Stimulated activated CD8-positive, alpha-beta memory T cell treated with anti-CD3 and anti-CD28 coated beads, Interleukin-15, amount 100 ng/mL, for 4 hours (primary cell): ENCODE measurements around the gene GPC5.
"Not testable (repeated sequence)": the region's sequence is repeated elsewhere in the genome, so short reads cannot be mapped to it uniquely, and the experiment has no call there.

Experiments used
- DNase-seq, 2 donors: peaks; one replicate each; pipeline ENCODE4 v3.0.0-alpha.2; 2020; ENCODE audit warnings: low read depth in 2 of 2

Gene GPC5

DNA sequence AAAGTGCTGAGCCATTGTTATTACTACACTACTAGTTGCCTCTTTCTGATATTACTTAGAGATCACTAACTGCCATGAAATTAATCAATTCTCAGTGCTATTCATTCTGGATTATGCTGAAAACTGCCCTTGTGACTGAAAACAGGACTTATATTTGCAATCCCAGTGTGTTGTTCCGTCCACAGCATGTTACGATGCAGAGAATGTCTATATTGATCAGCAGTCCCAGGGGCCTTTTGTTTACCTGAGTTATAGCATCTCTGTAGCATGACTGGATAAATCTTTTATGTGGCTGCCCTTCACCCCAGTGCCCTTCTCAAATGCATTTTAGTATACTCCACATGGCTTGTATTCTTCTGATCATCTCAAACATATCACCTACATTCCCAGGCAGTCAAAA, 251.0 kb downstream of the GPC5 start:
- no peak for DNase-seq

GRCh38 chr13:91652404-91653301, 254.2 kb downstream of the GPC5 start:
- no peak for DNase-seq

DNA sequence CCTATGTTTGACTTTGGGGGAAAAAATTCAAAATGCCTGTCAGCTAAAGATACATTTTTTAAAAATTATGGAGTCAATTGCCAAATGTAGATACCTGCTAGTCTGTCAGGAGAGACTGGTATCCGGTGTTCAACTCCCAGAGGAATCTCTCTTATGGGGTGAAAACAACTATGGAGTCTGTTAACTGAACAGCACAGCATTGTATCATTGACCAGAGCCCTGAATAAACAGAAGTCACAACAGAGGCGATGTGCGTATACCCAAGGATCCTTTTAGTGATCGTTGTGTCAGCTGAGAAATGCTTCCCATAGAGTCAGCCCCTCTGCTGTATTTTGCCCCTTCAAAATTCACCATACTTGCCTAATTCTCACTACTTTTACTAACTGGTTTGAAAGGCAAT, 257.3 kb downstream of the GPC5 start:
- DNase-seq = no peak

- no peak for DNase-seq
These were observed 258.9 kb downstream of the GPC5 start for GRCh38 chr13:91657283-91657682.

DNA sequence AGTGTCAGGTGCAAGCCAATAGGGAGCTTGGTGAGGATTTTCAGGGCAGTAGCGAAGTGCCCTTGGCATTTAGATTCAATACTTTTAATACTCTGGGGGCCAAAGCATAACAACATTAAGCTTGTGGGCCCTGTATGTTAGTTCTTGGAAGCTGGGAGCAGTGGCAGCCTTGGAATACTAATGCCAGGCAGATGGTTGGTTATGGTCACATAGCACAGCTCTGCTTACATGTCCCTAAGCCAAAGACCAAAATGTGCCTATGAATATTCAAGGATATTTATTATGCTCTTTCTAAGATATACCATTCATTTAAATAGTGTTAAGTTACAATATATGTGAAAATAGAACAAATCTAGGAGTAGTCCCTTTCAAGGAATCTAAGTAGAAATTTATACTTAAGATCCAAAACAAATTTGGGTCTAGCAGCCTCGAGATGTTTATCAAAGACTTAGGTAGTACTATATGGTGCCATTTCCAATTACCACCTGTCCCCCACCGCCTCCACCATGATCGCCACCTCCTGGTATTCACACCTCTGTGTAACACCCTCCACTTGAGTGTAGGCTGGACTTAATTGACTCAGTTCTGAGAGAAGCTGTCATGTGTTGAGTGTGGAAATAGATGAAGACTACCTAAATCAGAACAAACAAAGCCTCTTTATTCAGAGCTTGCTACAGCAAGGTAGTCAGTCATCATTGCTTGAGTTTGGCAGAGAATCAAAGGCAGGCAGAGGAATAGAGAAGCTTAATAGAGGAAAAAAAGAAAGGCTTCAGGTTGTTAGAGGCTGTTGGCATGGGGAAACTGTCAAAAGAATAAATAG, 261.0 kb downstream of the GPC5 start:
- DNase-seq = no peak

DNA sequence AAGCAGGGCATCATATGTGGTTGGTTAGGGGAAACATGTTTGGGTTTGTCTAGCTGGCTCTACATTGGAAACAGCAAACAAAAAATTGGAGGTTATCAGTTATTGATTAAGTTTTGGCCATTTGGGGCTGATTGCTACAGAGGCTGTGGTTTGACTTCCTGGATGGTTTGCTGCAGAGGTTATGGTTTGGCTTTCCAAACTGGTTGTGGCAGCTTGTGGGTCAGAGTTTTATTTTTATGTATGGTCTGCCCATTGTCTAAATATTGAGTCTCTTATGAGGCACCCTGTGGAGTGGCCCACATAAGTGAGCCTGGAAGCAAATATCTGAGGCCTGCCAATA, 261.6 kb downstream of the GPC5 start:
- DNase-seq = no peak

DNA sequence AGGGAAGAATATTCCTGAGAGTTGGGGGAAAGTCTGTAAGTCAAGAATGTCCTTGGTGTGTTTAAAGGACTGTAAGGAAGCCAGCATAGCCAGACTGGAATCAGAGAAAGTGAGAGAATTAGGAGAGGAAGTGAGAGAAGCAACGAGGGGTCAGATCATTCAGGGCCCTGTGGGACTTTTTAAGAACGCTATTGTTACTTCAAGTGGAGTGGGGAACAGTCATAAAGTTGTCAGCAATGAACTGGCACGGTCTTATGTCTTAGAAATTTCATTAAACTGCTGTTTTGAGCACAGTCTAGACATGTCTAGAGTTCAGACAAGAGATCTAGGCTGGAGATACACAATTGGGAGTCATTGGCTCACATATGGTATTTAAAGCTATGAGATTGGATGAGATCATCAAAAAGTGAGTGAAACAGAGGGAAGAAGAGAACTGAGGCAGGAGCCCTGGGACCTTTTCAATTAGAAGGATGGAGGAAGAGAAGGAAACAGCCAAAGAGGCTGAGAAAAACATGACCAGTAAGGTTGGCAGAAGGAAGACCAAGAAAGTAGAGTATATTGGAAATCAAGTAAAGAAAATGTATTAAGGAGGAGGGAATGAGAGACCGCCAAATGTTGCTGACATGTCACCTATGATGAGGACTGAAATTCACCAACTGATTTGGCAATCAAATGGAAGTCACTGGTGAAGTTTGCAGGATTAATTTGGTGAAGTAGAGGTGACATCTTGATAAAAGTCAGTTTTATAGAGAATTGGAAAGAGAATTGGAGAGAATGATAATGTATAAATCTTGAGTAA, 263.5 kb downstream of the GPC5 start:
- no peak for DNase-seq

GRCh38 chr13:91664039-91664438, 265.6 kb downstream of the GPC5 start:
- no peak for DNase-seq

GRCh38 chr13:91667486-91667885, 269.1 kb downstream of the GPC5 start:
- no peak for DNase-seq

- DNase-seq = no peak
These were observed 270.6 kb downstream of the GPC5 start for GRCh38 chr13:91668866-91669495.

- DNase-seq = not testable (repeated sequence)
These were observed 275.9 kb downstream of the GPC5 start for GRCh38 chr13:91674347-91674746.

GRCh38 chr13:91684746-91685145, 286.3 kb downstream of the GPC5 start:
- DNase-seq = no peak

DNA sequence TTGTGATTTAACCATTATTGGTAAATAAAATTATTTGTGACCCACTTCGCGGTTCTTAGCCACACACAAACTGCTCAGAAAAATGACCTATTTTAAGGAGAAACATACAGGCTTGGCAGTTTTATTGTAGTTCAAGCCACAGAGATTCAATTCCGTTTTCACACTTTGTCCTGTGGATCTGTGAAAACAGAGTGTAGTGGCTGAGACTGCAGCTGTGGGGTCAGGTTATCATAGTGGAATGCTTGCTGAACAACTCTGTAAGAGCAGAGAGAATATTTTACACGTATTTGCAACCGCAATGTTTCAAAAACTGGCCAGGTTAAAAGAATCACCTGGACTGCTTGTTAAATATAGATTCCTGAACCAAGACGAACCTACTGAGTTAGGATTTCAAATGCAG, 292.5 kb downstream of the GPC5 start:
- DNase-seq = no peak

GRCh38 chr13:91693466-91693865, 295.0 kb downstream of the GPC5 start:
- no peak for DNase-seq

DNA sequence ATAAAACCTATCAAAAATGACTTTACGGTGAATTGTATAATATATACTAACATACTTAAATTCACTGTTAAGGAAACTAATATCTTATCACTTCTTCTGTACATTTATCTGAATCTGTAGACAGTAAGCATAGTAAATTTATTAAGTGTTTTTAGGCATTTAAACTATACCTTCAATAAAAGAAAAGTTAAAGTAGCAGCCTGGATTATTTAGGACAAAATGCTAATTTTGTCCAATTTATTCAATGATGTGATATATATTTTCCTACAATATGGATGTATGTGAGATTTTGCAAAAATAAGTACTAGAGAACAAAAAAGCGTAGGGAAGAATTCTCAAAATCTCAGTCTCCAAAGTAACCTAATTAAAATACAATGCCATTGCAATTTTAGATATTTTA, 299.9 kb downstream of the GPC5 start:
- DNase-seq = no peak

GRCh38 chr13:91698767-91699166, 300.3 kb downstream of the GPC5 start:
- DNase-seq = no peak

- DNase-seq = no peak
These were observed 301.4 kb downstream of the GPC5 start for GRCh38 chr13:91699863-91700262.

GRCh38 chr13:91701975-91702374, 303.6 kb downstream of the GPC5 start:
- DNase-seq = no peak

DNA sequence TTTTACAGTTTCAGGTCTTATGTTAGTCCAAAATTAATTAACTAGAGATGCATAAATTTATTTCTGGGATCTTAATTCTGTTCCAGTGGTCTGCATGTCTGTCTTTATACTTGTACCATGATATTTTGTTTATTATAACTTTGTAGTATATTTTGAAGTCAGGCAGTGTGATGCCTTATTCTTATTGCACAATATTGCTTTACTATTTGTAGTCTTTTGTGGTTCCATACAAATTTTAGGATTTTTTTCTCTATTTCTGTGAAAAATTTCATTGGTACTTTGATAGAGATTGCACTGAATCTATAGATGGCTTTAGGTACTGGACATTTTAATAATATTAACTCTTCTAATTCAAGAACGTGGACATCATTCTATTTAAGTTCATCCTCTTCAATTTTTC, 304.0 kb downstream of the GPC5 start:
- no peak for DNase-seq

- no peak for DNase-seq
These were observed 306.0 kb downstream of the GPC5 start for GRCh38 chr13:91704398-91704797.

GRCh38 chr13:91708558-91708957, 310.1 kb downstream of the GPC5 start:
- no peak for DNase-seq

DNA sequence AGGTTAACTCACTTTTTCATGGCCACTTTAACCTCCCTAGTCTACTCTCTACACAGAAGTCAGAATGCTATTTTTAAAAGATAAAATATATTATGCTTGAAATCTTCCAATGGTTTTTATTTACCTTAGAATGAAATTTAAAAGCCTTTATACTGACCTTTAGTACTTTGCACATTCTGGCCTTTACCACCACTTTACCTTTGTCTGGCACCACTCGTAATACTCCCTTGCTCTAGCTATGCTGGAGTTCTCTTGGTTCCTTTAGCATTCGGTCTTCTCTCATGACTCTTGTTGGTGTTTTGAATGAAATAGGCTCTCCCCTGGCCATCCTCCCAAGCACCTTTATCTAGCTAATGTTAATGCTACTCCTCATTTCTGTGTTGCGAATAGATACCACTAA, 310.8 kb downstream of the GPC5 start:
- no peak for DNase-seq
